Omental fat pad (tissue), 4 donors: Measurements from ENCODE around the gene CACNA2D3. TPM values are rescaled to one million over a fixed set of nuclear protein-coding genes. Genes with fewer than 3 reads are reported as not detected.
"Not testable (repeated sequence)": the region's sequence is repeated elsewhere in the genome, so short reads cannot be mapped to it uniquely, and the experiment has no call there.

Source experiments
- ATAC-seq: fragments of 150-250 bp; one replicate; pipeline ENCODE4 v1.9.1; 2016; ENCODE audit warnings: mild to moderate bottlenecking, moderate library complexity; ENCODE audit not compliant: low FRiP score
- DNase-seq: peaks from one replicate; pipeline ENCODE4 v3.0.0-alpha.2; 2019; ENCODE audit warnings: low spot score
- CTCF ChIP-seq, 3 donors: fragments of 450-650 bp; IDR thresholded peaks; one replicate each; pipeline ENCODE4 v1.5.1; 2016 to 2017; ENCODE audit warnings: antibody characterized with exemption in 3 of 3, mild to moderate bottlenecking in 3 of 3, moderate library complexity in 2 of 3
- total RNA-seq, 4 donors: library from RNA; depleted of rRNA; stranded (reverse); fragments of >200 nt; gene quantifications; one replicate each; pipeline ENCODE4 v1.1.0, GENCODE V29; 2016

Gene CACNA2D3
- total RNA-seq, 4 donors from 2014 or later, result 2.6 to 6.1 (median 4.5) TPM

GRCh38 chr3:54443561-54444161 lies 321.3 kb downstream of the CACNA2D3 start:
- no peak for DNase-seq
- no peak for TF ChIP-seq CTCF (IDR thresholded peaks at IDR 0.05)
- no peak for ATAC-seq

GRCh38 chr3:54445630-54446029 lies 323.3 kb downstream of the CACNA2D3 start:
- ATAC-seq (no peak), DNase-seq (no peak)
- no peak for TF ChIP-seq CTCF (IDR thresholded peaks at IDR 0.05)

GRCh38 chr3:54447427-54447826 lies 325.1 kb downstream of the CACNA2D3 start:
- no peak for ATAC-seq
- no peak for TF ChIP-seq CTCF (IDR thresholded peaks at IDR 0.05)
- DNase-seq, result no peak

GRCh38 chr3:54454806-54455205 lies 332.5 kb downstream of the CACNA2D3 start:
- TF ChIP-seq CTCF (IDR thresholded peaks at IDR 0.05), result no peak
- ATAC-seq (no peak), DNase-seq (no peak)

- ATAC-seq, result no peak
- DNase-seq, result no peak
- TF ChIP-seq CTCF (IDR thresholded peaks at IDR 0.05), result no peak
Measured at GRCh38 chr3:54458357-54458756, 336.0 kb downstream of the CACNA2D3 start.

- not testable (repeated sequence) for ATAC-seq, DNase-seq
Measured at GRCh38 chr3:54464554-54464953, 342.2 kb downstream of the CACNA2D3 start.

- DNase-seq (no peak), ATAC-seq (no peak)
- TF ChIP-seq CTCF (IDR thresholded peaks at IDR 0.05), result no peak
Measured at GRCh38 chr3:54476891-54477290, 354.5 kb downstream of the CACNA2D3 start.
